ENCODE measurements around the gene PRPF6.

The PRPF6 gene

GRCh38 chr20:64032706-64033624 is 52.0 kb downstream of the PRPF6 start:
- DNase-seq, result no peak

GRCh38 chr20:64033981-64034493 is 53.1 kb downstream of the PRPF6 start:
- no peak for DNase-seq

- DNase-seq, result no peak
Measured at GRCh38 chr20:64035066-64035932, 54.4 kb downstream of the PRPF6 start.

GRCh38 chr20:64035933-64036345 is 55.0 kb downstream of the PRPF6 start, which contains the start of gene C20orf204:
C20orf204 (plus strand) TSS chr20:64036182; CDS start chr20:64036324, 142 bp downstream.
- DNase-seq, result no peak

- DNase-seq, result no peak
Measured at GRCh38 chr20:64036346-64037198, 55.6 kb downstream of the PRPF6 start.

- DNase-seq, result no peak
Measured at GRCh38 chr20:64037199-64037497, 56.2 kb downstream of the PRPF6 start.

- DNase-seq, result no peak
Measured at GRCh38 chr20:64037498-64038213, 56.7 kb downstream of the PRPF6 start.

GRCh38 chr20:64038224-64038564 is 57.3 kb downstream of the PRPF6 start:
- no peak for DNase-seq

GRCh38 chr20:64038565-64039292 is 57.8 kb downstream of the PRPF6 start:
- DNase-seq, result peak in 15 of 58 donors; percentile 3 to 35 (median 10)

GRCh38 chr20:64039293-64040160 is 58.6 kb downstream of the PRPF6 start:
- DNase-seq, result no peak

GRCh38 chr20:64040231-64041039 is 59.5 kb downstream of the PRPF6 start:
- DNase-seq, result no peak

GRCh38 chr20:64041040-64041780 is 60.3 kb downstream of the PRPF6 start:
- no peak for DNase-seq

- no peak for DNase-seq
Measured at GRCh38 chr20:64041781-64042053, 60.8 kb downstream of the PRPF6 start.

GRCh38 chr20:64042054-64042781 is 61.3 kb downstream of the PRPF6 start:
- DNase-seq, result no peak

GRCh38 chr20:64043768-64044167 is 62.8 kb downstream of the PRPF6 start:
- DNase-seq, result no peak

GRCh38 chr20:64044484-64045247 is 63.7 kb downstream of the PRPF6 start:
- no peak for DNase-seq

Data from anterior cingulate cortex (tissue), 58 donors.